D721Med (cell line): ENCODE data around the gene P2RY14.
A peak's percentile ranks its signal among the peaks of the same experiment; 100 is the strongest.

Experiments used
- DNase-seq: peaks from one replicate; pipeline ENCODE4 v3.0.0; 2011; ENCODE audit warnings: low spot score; ENCODE audit not compliant: insufficient read length
- FAIRE-seq: peaks from 2 replicates; lab custom pipeline; 2011; peaks lifted over from hg19 to GRCh38; lab: Jason Lieb, UNC
- TF ChIP-seq, protein P1 (sequence below): IDR thresholded peaks from 2 replicates; pipeline ENCODE4 v1.5.1; 2012; ENCODE audit warnings: mild to moderate bottlenecking, control low read depth; ENCODE audit not compliant: insufficient read depth; ENCODE audit errors: missing control alignments

The P2RY14 gene

DNA sequence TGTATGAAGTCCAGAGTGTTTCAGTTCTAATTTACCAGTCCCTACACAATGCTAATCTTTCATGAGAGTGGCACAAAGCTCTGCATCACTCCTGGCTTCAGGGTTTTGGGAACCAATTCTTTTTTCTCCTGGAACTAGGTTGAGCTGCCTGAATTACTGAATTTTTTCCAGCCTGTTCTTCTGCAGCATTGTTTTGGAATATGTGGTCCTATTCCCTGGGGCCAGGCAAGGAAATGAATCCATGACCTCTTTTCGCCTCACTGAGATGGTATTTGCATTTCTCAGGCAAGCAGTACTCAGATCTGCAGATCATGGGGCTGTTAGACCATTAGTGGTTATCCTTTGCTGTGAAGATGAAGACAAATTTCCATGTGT is 49.7 kb downstream of the P2RY14 start:
- FAIRE-seq = no peak
- no peak for DNase-seq
- TF ChIP-seq, protein P1, sequence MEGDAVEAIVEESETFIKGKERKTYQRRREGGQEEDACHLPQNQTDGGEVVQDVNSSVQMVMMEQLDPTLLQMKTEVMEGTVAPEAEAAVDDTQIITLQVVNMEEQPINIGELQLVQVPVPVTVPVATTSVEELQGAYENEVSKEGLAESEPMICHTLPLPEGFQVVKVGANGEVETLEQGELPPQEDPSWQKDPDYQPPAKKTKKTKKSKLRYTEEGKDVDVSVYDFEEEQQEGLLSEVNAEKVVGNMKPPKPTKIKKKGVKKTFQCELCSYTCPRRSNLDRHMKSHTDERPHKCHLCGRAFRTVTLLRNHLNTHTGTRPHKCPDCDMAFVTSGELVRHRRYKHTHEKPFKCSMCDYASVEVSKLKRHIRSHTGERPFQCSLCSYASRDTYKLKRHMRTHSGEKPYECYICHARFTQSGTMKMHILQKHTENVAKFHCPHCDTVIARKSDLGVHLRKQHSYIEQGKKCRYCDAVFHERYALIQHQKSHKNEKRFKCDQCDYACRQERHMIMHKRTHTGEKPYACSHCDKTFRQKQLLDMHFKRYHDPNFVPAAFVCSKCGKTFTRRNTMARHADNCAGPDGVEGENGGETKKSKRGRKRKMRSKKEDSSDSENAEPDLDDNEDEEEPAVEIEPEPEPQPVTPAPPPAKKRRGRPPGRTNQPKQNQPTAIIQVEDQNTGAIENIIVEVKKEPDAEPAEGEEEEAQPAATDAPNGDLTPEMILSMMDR = no peak

GRCh38 chr3:151227807-151228665 is 50.3 kb downstream of the P2RY14 start:
- no peak for FAIRE-seq
- TF ChIP-seq, protein P1 = peak; percentile 89
- DNase-seq = peak; percentile 19

DNA sequence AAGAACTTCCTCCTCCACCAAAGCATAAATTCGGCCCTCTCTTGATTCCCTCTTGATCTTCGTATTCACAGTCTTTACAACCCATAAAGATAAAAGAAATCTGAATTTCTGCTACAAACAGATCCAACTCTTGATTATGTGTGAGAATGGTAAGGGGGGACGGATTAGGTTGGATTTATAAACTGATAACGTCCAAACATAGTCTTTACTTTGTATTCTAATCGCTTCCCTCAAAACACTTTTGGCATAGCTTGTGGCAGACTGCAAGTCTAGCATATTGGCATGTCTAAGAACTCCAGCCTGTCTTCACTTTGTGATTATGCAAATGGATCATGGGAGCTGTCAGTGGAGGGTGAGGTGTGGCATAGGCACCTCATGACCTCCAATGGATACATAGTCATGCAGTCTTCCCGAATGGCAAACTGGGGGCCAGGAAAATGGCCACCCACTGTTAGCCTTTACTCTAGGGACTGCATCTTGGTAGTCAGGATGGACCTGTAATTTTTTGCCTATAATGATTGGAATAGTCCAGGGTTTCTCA is 51.0 kb downstream of the P2RY14 start:
- no peak for FAIRE-seq
- no peak for DNase-seq
- TF ChIP-seq, protein P1 = no peak

DNA sequence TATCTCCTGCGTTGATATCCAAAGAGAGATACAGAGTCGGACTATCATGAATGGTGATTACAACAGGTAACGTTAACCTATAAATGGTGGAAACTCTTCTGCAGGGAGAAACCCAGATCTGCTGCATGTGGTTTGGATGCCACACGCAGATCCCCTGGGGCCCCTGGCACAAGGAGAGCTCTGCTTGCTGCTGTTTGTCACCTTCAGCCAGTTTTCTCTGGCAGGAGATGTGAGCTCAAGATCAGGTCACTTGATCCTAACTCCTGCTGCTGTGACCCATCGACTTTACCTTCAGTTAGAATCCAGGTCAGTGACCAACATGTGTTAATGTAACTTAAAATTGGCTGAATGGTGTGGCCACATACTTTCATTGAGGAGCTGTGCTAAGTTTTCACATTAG is 51.5 kb downstream of the P2RY14 start:
- FAIRE-seq (no peak), DNase-seq (no peak)
- TF ChIP-seq, protein P1 = no peak

DNA sequence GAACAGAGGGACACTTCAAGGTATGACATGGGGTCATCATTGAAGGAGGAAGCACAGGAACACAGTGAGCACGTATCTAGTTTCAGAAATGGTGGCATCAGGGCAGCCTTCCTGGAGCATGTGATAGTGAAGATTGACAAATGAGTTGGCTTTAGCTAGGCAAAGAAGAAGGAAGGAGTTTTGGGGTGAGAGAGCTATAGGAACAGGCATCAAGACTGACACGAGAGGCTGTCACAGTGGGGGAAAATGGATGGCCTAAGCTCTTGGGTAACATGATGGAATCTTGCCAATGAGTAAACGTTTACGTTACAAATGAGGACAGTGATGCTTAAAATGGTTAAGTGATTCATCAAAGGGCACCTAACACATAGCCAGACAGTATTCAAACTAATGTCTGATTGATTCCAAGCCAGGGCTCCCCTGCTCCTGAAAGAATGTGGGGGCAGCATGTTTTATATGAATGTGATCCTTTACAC is 52.2 kb downstream of the P2RY14 start:
- FAIRE-seq = no peak
- TF ChIP-seq, protein P1 = no peak

DNA sequence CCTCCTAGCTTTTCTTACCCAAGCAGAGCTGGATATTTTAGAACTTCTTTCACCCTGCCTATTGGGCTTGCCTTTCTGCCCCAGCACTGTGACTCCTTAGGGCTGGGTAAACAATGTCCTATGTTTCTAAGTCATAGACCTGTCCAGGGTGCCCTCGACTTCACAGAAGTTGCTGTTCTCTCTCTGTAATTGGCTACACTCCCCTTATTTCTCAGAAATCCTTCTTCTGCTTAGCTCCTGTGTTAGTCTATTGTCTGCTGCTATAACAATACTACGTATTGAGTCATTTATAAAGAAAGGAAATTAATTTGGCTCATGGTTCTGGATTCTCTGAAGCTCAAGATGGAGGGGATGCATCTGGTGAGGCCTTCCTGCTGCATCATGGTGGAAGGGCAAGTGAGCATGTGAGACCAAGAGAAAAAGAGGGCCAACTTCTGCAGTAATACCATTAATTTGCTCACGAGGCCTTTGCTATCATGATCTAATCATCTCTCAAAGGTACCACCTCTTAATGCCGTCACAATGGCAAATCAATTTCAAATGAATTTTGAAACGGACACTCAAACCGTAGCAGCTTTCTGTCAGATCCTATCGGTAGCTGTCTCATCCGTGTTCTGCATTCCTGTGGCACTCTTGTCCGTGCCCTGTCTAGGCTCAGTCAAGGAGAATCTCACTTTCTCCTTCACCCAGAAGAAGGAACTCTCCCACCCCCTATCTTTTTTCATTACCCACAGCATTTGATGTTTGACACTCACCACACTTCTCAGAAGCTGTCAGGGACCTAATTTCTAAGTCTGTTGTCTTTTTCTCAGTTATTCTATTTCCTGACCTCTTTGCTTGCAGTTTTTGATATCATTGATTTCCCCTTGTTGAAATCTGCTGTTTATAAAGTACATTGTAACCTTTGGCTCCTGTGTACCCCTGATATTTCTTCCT is 53.0 kb downstream of the P2RY14 start:
- TF ChIP-seq, protein P1 = no peak
- no peak for DNase-seq
- no peak for FAIRE-seq

More for the DNA sequence above, 52.2 kb downstream of the P2RY14 start:
- DNase-seq = no peak
